Brain microvascular endothelial cell (primary cell): ENCODE measurements around the gene FOXN1.

Source experiments
- DNase-seq: peaks from one replicate; pipeline ENCODE4 v3.0.0-alpha.2; 2020
- H3K27ac ChIP-seq: fragments of 250-450 bp; sonication (Bioruptor Pico); 2 replicates; pipeline ENCODE4 v1.5.1; 2020; ENCODE audit warnings: mild to moderate bottlenecking, moderate library complexity
- H3K27me3 ChIP-seq: fragments of 250-450 bp; sonication (Bioruptor Pico); replicated peaks from 2 replicates; pipeline ENCODE4 v1.5.1; 2020; ENCODE audit warnings: mild to moderate bottlenecking
- H3K36me3 ChIP-seq: fragments of 250-450 bp; sonication (Bioruptor Pico); replicated peaks from 2 replicates; pipeline ENCODE4 v1.5.1; 2020; ENCODE audit warnings: mild to moderate bottlenecking
- H3K4me3 ChIP-seq: 2 replicates; pipeline ENCODE4 v1.5.1; 2011; ENCODE audit warnings: low read depth, mild to moderate bottlenecking, control low read depth, low read length, moderate library complexity
- CTCF ChIP-seq: IDR thresholded peaks from 2 replicates; pipeline ENCODE4 v1.5.1; 2011; ENCODE audit warnings: low read depth, mild to moderate bottlenecking, moderate library complexity, low read length, control low read depth, inconsistent platforms; ENCODE audit errors: missing control alignments
- in situ Hi-C: cut with HindIII; loops from 2 replicates; pipeline ENCODE4 v1.10.0; 2017; ENCODE audit warnings: low sequenced_read_pairs, low pct_ligation_motif_present

FOXN1 gene

GRCh38 chr17:28533091-28533807 is 27.1 kb downstream of the FOXN1 start:
- in situ Hi-C loops, result no loop called here
- no peak overlapping the region for H3K4me3 ChIP-seq
- no peaks in the 10 kb centered on the region for H3K36me3 ChIP-seq
- DNase-seq, result no peak
- no peak for TF ChIP-seq CTCF
- H3K27ac ChIP-seq, result no peak overlapping the region
- no peaks in the 10 kb centered on the region for H3K27me3 ChIP-seq

GRCh38 chr17:28534740-28535375 is 28.7 kb downstream of the FOXN1 start:
- in situ Hi-C loops, result no loop called here
- TF ChIP-seq CTCF, result no peak
- H3K4me3 ChIP-seq, result no peak overlapping the region

GRCh38 chr17:28536532-28537218 is 30.5 kb downstream of the FOXN1 start:
- in situ Hi-C loops, result no loop called here
- Histone ChIP-seq H3K27ac (no peak overlapping the region), H3K4me3 (no peak overlapping the region), H3K27me3 (no peaks in the 10 kb centered on the region), H3K36me3 (no peaks in the 10 kb centered on the region)
- no peak for DNase-seq
- TF ChIP-seq CTCF, result no peak

More at GRCh38 chr17:28534740-28535375, 28.7 kb downstream of the FOXN1 start:
- DNase-seq, result no peak
- Histone ChIP-seq H3K36me3 (no peaks in the 10 kb centered on the region), H3K27me3 (no peaks in the 10 kb centered on the region), H3K27ac (no peak overlapping the region)

- H3K27me3 ChIP-seq, result no peaks in the 10 kb centered on the region
- no peak for TF ChIP-seq CTCF
- no peaks in the 10 kb centered on the region for H3K36me3 ChIP-seq
- no peak overlapping the region for H3K4me3 ChIP-seq
- no peak overlapping the region for H3K27ac ChIP-seq
- in situ Hi-C loops, result no loop called here
- DNase-seq, result no peak
Observed at GRCh38 chr17:28537219-28537610, 31.1 kb downstream of the FOXN1 start.

- TF ChIP-seq CTCF, result no peak
- H3K27ac ChIP-seq, result no peak overlapping the region
- no peaks in the 10 kb centered on the region for H3K36me3 ChIP-seq
- DNase-seq, result no peak
- in situ Hi-C loops, result no loop called here
- no peaks in the 10 kb centered on the region for H3K27me3 ChIP-seq
- H3K4me3 ChIP-seq, result no peak overlapping the region
Observed at GRCh38 chr17:28538296-28538895, 32.2 kb downstream of the FOXN1 start.
